UCSD-AML1 (cell line): Measurements from ENCODE around the gene TMPRSS6.
"Not testable (repeated sequence)": the region's sequence is repeated elsewhere in the genome, so short reads cannot be mapped to it uniquely, and the experiment has no call there.

Experiments
- DNase-seq: peaks from one replicate; lab custom pipeline; 2025; ENCODE audit not compliant: unreplicated experiment; lab: John Stamatoyannopoulos, UW

Gene TMPRSS6

DNA sequence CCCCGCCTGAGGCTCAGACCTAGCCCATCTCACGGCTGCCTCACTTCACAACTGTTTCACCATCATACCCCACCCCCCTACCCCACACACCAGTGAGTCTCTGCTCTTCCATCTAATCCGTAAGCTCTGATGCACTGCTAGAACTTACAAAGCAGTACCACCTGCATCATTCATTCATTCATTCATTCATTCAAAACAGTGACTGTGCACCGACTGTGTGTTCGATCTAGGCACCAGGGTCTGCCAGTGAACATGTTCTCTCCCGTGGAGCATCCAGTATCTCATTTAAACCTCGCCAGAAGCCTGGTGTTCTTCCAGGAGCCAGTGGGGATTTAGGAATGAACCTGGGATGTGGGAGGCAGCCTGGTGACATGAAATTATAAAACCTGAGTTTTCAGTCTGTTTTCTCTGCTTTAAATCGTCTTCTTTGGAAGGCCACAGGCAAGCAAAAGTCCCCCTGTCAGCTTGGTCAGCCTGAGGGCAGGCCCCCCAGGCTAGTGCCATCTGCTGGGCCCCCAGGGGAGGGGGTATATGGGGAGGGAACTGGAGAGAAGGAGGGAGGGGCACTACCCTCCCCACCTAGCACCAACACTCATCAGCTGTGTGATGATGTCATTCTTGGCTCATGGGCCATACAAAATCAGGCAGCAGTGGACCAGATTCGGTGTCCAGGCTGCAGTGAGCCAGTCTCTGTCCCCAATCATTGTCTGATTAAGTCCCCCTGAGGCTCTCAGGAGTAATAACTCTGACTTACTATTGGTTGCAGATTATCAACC lies 18.4 kb downstream of the TMPRSS6 start:
- no peak for DNase-seq

- DNase-seq: no peak
These were observed 20.1 kb downstream of the TMPRSS6 start for GRCh38 chr22:37089434-37089833.

- no peak for DNase-seq
These were observed 20.6 kb downstream of the TMPRSS6 start for GRCh38 chr22:37088750-37089408.

GRCh38 chr22:37088108-37088605 lies 21.4 kb downstream of the TMPRSS6 start:
- no peak for DNase-seq

DNA sequence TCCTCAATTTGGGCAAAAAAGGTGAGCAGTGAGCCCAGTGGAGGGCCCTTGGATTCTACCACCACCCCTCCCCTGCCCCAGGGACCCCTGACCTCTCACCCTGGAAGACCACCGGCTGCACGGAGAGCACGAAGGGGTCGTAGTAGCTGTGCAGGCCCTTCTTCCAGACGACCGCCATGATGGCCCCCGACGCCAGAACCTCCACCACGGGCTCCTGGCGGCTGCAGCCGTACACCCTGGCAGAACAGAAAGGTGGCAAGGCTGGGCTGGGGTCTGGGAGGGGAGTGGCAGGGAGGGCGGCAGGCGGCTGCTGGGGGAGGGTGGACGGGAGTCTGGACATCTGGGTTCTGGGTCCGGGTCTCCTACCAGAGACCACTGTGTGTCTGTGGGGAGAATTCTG lies 23.3 kb downstream of the TMPRSS6 start:
- DNase-seq: no peak

DNA sequence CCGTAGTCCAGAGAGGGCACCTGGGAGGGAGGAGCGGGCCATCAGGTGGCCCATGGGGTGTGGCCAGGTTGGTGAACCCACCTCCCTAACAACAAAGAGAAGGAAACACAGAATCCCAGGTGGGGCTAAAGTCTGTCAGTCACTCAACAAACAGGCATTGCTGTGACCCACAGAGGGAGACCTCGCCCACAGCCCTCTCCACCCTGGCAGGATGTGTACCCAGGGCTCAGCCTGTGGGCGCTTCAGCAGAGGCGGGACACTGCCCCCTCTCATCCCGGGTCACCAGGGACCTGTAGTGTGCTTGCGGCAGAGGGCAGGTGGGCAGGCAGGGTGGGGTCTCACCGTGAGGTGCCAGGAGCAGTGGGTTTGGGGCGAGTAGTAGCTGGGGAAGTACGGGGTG lies 25.1 kb downstream of the TMPRSS6 start:
- DNase-seq: no peak

- DNase-seq: no peak
These were observed 25.6 kb downstream of the TMPRSS6 start for GRCh38 chr22:37083914-37084313.

DNA sequence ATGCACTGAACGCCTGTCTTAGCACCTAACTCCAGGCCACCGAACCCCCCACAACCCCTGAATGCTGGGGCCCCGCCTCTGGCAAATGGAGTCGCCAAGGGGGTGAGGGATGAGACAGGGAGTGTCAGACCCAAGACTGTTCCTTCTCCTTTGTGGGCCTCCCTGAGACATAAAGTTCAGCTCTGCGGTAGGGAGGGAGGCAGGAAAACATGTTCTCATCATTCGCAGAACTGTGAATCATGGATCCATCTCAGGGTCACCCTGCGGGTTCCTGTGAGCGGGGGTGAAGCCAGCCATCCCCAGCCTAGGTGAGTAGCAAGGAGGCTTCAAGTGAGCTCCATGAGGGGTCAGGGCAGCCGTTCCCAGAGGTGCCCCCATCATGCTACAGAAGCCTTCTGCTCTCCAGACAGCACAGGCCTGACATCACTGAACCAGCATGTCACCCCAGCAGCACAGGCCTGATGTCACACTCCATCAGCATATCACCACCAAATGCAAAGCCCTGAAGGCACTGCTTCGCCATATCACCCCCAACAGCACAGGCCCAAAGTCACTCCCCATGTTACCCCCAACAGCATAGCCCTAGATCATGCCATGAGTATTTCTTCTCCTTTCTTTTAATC lies 27.2 kb downstream of the TMPRSS6 start:
- no peak for DNase-seq

- DNase-seq: no peak
These were observed 28.7 kb downstream of the TMPRSS6 start for GRCh38 chr22:37080838-37081237.

DNA sequence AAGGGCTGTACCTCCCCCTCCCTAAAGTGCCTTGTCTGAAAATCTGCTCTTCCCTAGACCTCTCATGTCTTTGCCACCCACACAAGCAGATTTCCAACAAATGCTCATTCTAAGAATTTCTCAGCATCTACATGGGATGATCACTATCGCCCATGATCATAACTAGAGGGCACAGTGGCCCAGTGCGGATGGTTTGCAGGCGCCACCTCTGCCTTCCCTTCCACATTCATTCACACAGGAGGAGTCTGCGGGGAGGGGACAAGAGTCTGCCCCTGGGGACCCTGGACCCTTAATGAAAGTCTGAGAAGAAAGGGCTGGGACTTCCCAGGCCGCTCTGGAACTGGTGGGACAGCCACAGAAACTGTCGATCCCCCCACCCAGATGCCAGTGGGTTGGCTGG lies 29.1 kb downstream of the TMPRSS6 start:
- no peak for DNase-seq

DNA sequence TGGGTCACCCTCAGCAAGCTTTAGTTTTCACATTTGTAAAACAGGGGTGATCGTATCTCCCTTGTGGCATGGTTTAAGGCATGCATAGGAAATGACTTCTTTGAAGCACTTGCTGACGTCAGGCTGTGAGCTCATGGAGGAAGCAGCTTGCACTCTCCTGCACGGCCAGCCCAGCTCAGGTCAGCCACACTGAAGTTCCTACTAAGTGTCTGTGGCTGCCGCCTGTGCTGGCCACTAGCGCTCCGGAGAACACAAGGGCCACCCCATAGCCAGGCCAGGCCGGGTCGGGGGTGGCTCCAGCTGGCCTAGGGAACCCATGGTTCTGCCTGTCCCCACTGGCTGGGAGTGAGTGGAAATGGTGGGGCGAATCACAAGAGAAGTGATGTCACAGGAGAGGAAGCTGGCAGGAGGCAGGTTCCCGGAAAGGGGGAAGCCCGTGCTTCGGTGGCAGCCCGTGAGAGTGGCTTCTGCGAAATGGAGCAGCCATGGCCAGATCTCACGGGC lies 29.8 kb downstream of the TMPRSS6 start:
- peak; percentile 69 for DNase-seq

DNA sequence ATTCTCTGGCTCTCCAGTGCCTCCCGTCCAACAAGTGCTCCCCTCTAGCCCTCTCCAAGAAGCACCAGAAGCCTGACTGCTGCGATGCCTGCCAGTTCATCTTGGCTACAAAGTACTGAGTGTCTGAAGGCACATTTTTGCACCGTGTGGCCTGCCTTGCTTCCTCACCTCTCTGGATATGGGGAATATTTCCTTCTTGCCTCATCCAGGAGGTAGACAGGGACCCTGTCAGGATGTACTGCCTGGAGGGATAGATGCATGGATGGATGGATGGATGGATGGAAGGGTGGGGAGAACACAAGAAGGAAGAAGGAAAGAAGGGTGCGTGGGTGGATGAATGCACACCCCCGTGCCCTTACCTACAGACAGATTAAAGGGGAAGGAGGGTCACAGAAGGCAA lies 30.4 kb downstream of the TMPRSS6 start:
- DNase-seq: no peak

- DNase-seq: peak; percentile 74
These were observed 31.6 kb downstream of the TMPRSS6 start for GRCh38 chr22:37077802-37078448.

GRCh38 chr22:37075822-37076433 lies 33.6 kb downstream of the TMPRSS6 start:
- DNase-seq: no peak

GRCh38 chr22:37075046-37075445 lies 34.5 kb downstream of the TMPRSS6 start:
- DNase-seq: no peak

GRCh38 chr22:37074537-37074936 lies 35.0 kb downstream of the TMPRSS6 start:
- DNase-seq: no peak

GRCh38 chr22:37072673-37073072 lies 36.8 kb downstream of the TMPRSS6 start:
- DNase-seq: no peak

DNA sequence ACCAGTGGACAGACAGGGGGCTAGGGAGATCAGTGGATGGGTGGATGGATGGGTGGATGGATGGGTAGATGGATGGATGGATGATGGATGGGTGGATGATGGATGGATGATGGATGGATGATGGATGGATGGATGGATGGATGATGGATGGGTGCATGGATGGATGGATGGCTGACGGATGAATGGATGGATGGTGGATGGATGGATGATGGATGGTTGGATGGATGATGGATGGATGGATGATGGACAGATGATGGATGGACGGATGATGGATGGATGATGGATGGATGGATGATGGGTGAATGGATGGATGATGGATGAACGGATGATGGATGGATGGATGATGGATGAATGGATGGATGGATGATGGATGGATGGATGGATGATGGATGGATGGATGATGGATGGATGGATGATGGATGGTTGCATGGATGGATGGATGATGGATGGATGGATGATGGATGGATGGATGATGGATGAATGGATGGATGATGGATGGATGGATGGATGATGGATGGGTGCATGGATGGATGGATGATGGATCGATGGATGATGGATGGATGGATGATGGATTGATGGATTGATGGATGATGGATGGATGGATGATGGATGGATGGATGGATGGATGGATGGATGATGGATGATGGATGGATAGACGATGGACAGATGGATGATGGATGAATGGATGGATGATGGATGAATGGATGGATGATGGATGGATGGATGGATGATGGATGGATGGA lies 37.5 kb downstream of the TMPRSS6 start:
- DNase-seq: not testable (repeated sequence)

GRCh38 chr22:37070744-37071143 lies 38.8 kb downstream of the TMPRSS6 start:
- no peak for DNase-seq

GRCh38 chr22:37070334-37070733 lies 39.2 kb downstream of the TMPRSS6 start:
- DNase-seq: no peak
